Panc1 (cell line): Measurements from ENCODE around the gene PTPRF. TPM values are rescaled to one million over a fixed set of nuclear protein-coding genes. Genes with fewer than 3 reads are reported as not detected.

Experiments
- ATAC-seq: fragments of 200-7000 bp; cut with Tn5 transposase; 2 replicates; pipeline ENCODE4 v1.9.1; 2020; ENCODE audit warnings: mild to moderate bottlenecking, moderate library complexity
- BruUV-seq: library from RNA; stranded (reverse); fragments of 400-500 nt; replicated peaks from 2 replicates; lab custom pipeline; 2021; lab: Mats Ljungman, UMichigan
- CTCF ChIA-PET: fragments of 300-600 bp; sonication (Branson Sonifier 250); formaldehyde crosslinking; loops from one replicate; lab custom pipeline; 2022; ENCODE audit warnings: antibody characterized with exemption; lab: Charles Lee
- POLR2A ChIA-PET: fragments of 300-600 bp; sonication (Branson Sonifier 250); formaldehyde crosslinking; loops from one replicate; lab custom pipeline; 2022; ENCODE audit warnings: antibody characterized with exemption; lab: Charles Lee
- DNase-seq: peaks from one replicate; pipeline ENCODE4 v3.0.0-alpha.2; 2010; ENCODE audit warnings: low read depth, low spot score
- H3K27ac ChIP-seq: 2 replicates; pipeline ENCODE4 v1.5.1; 2011; ENCODE audit warnings: mild to moderate bottlenecking, low read length, inconsistent platforms
- H3K27me3 ChIP-seq: fragments of 200-500 bp; sonication (Bioruptor generic); 2 replicates; pipeline ENCODE4 v1.6.0; 2014; ENCODE audit warnings: low read length, inconsistent platforms; ENCODE audit not compliant: control insufficient read depth, insufficient read depth
- H3K36me3 ChIP-seq: fragments of 200-500 bp; sonication (Bioruptor generic); 2 replicates; pipeline ENCODE4 v1.5.1; 2014; ENCODE audit warnings: inconsistent platforms, mild to moderate bottlenecking, low read length, moderate library complexity; ENCODE audit not compliant: control insufficient read depth, insufficient read depth
- H3K4me1 ChIP-seq: 2 replicates; pipeline ENCODE4 v1.5.1; 2011; ENCODE audit warnings: inconsistent platforms, mild to moderate bottlenecking, low read length, moderate library complexity; ENCODE audit not compliant: control insufficient read depth, insufficient read depth
- H3K4me3 ChIP-seq, 2 experiments: 2 replicates each; pipeline ENCODE4 v1.5.1; 2011 to 2012; ENCODE audit warnings: low read depth in 2 of 2, low read length in 2 of 2, mild to moderate bottlenecking in 2 of 2, inconsistent platforms in 1 of 2, moderate library complexity in 1 of 2
- H3K9me3 ChIP-seq: fragments of 200-500 bp; sonication (Bioruptor generic); 2 replicates; pipeline ENCODE4 v1.5.1; 2014; ENCODE audit warnings: low read depth, mild to moderate bottlenecking, inconsistent platforms, low read length, moderate library complexity; ENCODE audit not compliant: control insufficient read depth, insufficient read depth
- CTCF ChIP-seq: fragments of 450-650 bp; IDR thresholded peaks from 2 replicates; pipeline ENCODE4 v1.5.1; 2017; ENCODE audit warnings: mild to moderate bottlenecking
- POLR2AphosphoS5 ChIP-seq: IDR thresholded peaks from 2 replicates; pipeline ENCODE4 v1.6.1; 2012; ENCODE audit warnings: mild to moderate bottlenecking, low read depth, low read length, moderate library complexity
- REST ChIP-seq, 2 experiments: IDR thresholded peaks; 2 replicates each; pipeline ENCODE4 v1.6.1; 2011 to 2012; ENCODE audit warnings: low read depth in 2 of 2, control low read depth in 1 of 2, low read length in 1 of 2, mild to moderate bottlenecking in 1 of 2, moderate library complexity in 1 of 2; ENCODE audit not compliant: insufficient read depth in 1 of 2
- SIN3A ChIP-seq: IDR thresholded peaks from 2 replicates; pipeline ENCODE4 v1.6.1; 2012; ENCODE audit warnings: low read depth, mild to moderate bottlenecking, low read length, moderate library complexity, borderline replicate concordance; ENCODE audit not compliant: insufficient read depth
- TCF7L2 ChIP-seq: IDR thresholded peaks from 2 replicates; pipeline ENCODE4 v1.6.1; 2011; ENCODE audit warnings: mild to moderate bottlenecking, low read depth, low read length, inconsistent platforms
- in situ Hi-C: cut with HindIII; loops from 2 replicates; pipeline ENCODE4 v1.10.0; 2016; ENCODE audit warnings: low sequenced_read_pairs, low pct_unique_long_range_greater_than_20kb
- intact Hi-C: fragments of 100-400 bp; cut with micrococcal nuclease; formaldehyde crosslinking; loops from one replicate; pipeline ENCODE4 v1.10.0; 2022; ENCODE audit not compliant: unreplicated experiment
- total RNA-seq: library from RNA; stranded (reverse); gene quantifications from one replicate; pipeline ENCODE4 v1.2.1, GENCODE V29; 2021; ENCODE audit not compliant: unreplicated experiment

PTPRF gene
- total RNA-seq, 1 experiment from 2014 or later = 77.5 TPM

GRCh38 chr1:43585557-43585956 is 54.9 kb downstream of the PTPRF start:
- no peak for ATAC-seq
- BruUV-seq = no TSS peak
- no peaks in the 10 kb centered on the region for H3K27me3 ChIP-seq
- no peaks in the 10 kb centered on the region for H3K9me3 ChIP-seq
- in situ Hi-C loops (no loop called here), intact Hi-C loops (no loop called here)
- TF ChIP-seq TCF7L2 = no peak
- TF ChIP-seq POLR2AphosphoS5 = no peak
- no peak overlapping the region for H3K4me3 ChIP-seq
- CTCF ChIA-PET = no interaction called here
- POLR2A ChIA-PET = no interaction called here
- DNase-seq = no peak
- no peaks in the 10 kb centered on the region for H3K36me3 ChIP-seq
- H3K27ac ChIP-seq = no peak overlapping the region
- no peaks in the 10 kb centered on the region for H3K4me1 ChIP-seq

GRCh38 chr1:43586136-43586731 is 55.6 kb downstream of the PTPRF start:
- ChIA-PET CTCF (no interaction called here), POLR2A (no interaction called here)
- no peaks in the 10 kb centered on the region for H3K4me1 ChIP-seq
- no peak for DNase-seq
- no peak for TF ChIP-seq REST (IDR thresholded peaks at IDR 0.05; ENCODE audit: insufficient read depth in 1 of 2, low read depth in 2 of 2, low read length in 1 of 2)
- TF ChIP-seq CTCF = no peak
- TF ChIP-seq TCF7L2 = no peak
- no peak for TF ChIP-seq SIN3A
- TF ChIP-seq POLR2AphosphoS5 = no peak
- no TSS peak for BruUV-seq
- intact Hi-C loops (no loop called here), in situ Hi-C loops (no loop called here)
- ATAC-seq = no peak
- H3K4me3 ChIP-seq = no peak overlapping the region
- H3K9me3 ChIP-seq = no peaks in the 10 kb centered on the region
- H3K27ac ChIP-seq = no peak overlapping the region
- H3K36me3 ChIP-seq = no peaks in the 10 kb centered on the region
- H3K27me3 ChIP-seq = no peaks in the 10 kb centered on the region

GRCh38 chr1:43587001-43587400 is 56.3 kb downstream of the PTPRF start:
- intact Hi-C loops (no loop called here), in situ Hi-C loops (no loop called here)
- no peak overlapping the region for H3K27ac ChIP-seq
- no TSS peak for BruUV-seq
- no peaks in the 10 kb centered on the region for H3K36me3 ChIP-seq
- no peaks in the 10 kb centered on the region for H3K4me1 ChIP-seq
- TF ChIP-seq TCF7L2 = no peak
- no peak for TF ChIP-seq SIN3A
- TF ChIP-seq CTCF = no peak
- TF ChIP-seq REST (IDR thresholded peaks at IDR 0.05; ENCODE audit: insufficient read depth in 1 of 2, low read depth in 2 of 2, low read length in 1 of 2) = no peak
- no peak for TF ChIP-seq POLR2AphosphoS5
- ATAC-seq (no peak), DNase-seq (no peak)
- no peaks in the 10 kb centered on the region for H3K27me3 ChIP-seq
- CTCF ChIA-PET = no interaction called here
- no peak overlapping the region for H3K4me3 ChIP-seq
- POLR2A ChIA-PET = no interaction called here
- no peaks in the 10 kb centered on the region for H3K9me3 ChIP-seq
